ENCODE measurements around the gene HOXB4.

DNA sequence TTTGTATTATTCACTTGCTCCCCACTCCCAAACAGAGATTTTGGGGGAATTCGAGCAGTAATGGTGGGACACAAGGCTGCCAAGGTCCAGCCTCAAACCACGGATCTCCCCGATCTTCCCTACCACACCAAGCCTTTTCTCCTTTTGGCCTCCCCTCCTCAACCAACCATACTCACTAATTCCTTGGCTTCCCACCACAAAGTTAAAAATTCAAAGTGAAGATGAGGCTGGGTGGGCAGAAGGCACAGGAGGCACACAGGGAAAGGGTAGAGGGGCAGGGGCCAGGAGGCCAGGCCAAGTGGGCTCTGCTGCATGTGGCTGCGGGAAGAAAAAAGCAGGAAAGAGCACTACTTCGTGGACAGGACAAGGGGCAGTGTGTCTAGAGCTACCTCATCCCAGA lies 15.2 kb downstream of the HOXB4 start:
- no peak for TF ChIP-seq EZH2phosphoT487 (IDR thresholded peaks at IDR 0.05; ENCODE audit: borderline replicate concordance, low read depth, low read length)
- TF ChIP-seq, protein P1, sequence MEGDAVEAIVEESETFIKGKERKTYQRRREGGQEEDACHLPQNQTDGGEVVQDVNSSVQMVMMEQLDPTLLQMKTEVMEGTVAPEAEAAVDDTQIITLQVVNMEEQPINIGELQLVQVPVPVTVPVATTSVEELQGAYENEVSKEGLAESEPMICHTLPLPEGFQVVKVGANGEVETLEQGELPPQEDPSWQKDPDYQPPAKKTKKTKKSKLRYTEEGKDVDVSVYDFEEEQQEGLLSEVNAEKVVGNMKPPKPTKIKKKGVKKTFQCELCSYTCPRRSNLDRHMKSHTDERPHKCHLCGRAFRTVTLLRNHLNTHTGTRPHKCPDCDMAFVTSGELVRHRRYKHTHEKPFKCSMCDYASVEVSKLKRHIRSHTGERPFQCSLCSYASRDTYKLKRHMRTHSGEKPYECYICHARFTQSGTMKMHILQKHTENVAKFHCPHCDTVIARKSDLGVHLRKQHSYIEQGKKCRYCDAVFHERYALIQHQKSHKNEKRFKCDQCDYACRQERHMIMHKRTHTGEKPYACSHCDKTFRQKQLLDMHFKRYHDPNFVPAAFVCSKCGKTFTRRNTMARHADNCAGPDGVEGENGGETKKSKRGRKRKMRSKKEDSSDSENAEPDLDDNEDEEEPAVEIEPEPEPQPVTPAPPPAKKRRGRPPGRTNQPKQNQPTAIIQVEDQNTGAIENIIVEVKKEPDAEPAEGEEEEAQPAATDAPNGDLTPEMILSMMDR (conservative IDR thresholded peaks at IDR 0.05; ENCODE audit: low read length): no peak

All from OCI-LY7 (cell line).